ENCODE results near the gene TENT5C.

TENT5C gene

GRCh38 chr1:117587499-117588356 is 18.1 kb upstream of the TENT5C start:
- POLR2A ChIA-PET, result no interaction called here
- Histone ChIP-seq H3K4me1 (ENCODE audit: control insufficient read depth, insufficient read depth, low read length) (no peaks in the 10 kb centered on the region), H3K36me3 (ENCODE audit: control insufficient read depth in 2 of 2, insufficient read depth in 1 of 2, low read length in 2 of 2) (no peaks in the 10 kb centered on the region), H3K9me3 (ENCODE audit: control insufficient read depth, insufficient read depth, low read depth, low read length) (no peaks in the 10 kb centered on the region), H3K4me3 (ENCODE audit: low read depth, low read length) (no peak overlapping the region), H3K27ac (ENCODE audit: extremely low read depth, low read depth, low read length) (no peak overlapping the region)
- CTCF ChIA-PET, result interaction anchor here (0.7 to 1.8 kb wide), 2 partner anchors 45 to 166 kb away, joined by 3 to 6 read pairs; no protein-coding TSS in a partner anchor
- no peak for TF ChIP-seq REPIN1 (tag by site-specific recombination; IDR thresholded peaks at IDR 0.05; ENCODE audit: low read depth)

GRCh38 chr1:117589544-117589943 is 16.3 kb upstream of the TENT5C start:
- TF ChIP-seq ZNF501 (tag by site-specific recombination; IDR thresholded peaks at IDR 0.05), result no peak
- no peak for TF ChIP-seq ZNF776 (tag by site-specific recombination; IDR thresholded peaks at IDR 0.05; ENCODE audit: borderline replicate concordance)
- TF ChIP-seq ZNF248 (tag by site-specific recombination; IDR thresholded peaks at IDR 0.05), result no peak
- TF ChIP-seq ZNF362 (tag by site-specific recombination; IDR thresholded peaks at IDR 0.05), result no peak
- no peak for TF ChIP-seq ATF2 (tag by site-specific recombination; IDR thresholded peaks at IDR 0.05; ENCODE audit: low read depth)
- no peak for TF ChIP-seq ZNF791 (tag by site-specific recombination; IDR thresholded peaks at IDR 0.05)
- no peak for TF ChIP-seq SCRT2 (tag by site-specific recombination; IDR thresholded peaks at IDR 0.05)
- no peak for TF ChIP-seq BCL11B (tag by site-specific recombination; IDR thresholded peaks at IDR 0.05; ENCODE audit: low read depth)
- no peak for TF ChIP-seq ZNF529 (tag by site-specific recombination; IDR thresholded peaks at IDR 0.05; ENCODE audit: insufficient replicate concordance)
- no peak for TF ChIP-seq ZNF133 (tag by site-specific recombination; IDR thresholded peaks at IDR 0.05)
- TF ChIP-seq ZNF600 (tag by site-specific recombination; IDR thresholded peaks at IDR 0.05), result no peak
- H3K4me1 ChIP-seq (ENCODE audit: control insufficient read depth, insufficient read depth, low read length), result no peaks in the 10 kb centered on the region
- H3K9me3 ChIP-seq (ENCODE audit: control insufficient read depth, insufficient read depth, low read depth, low read length), result no peaks in the 10 kb centered on the region
- H3K36me3 ChIP-seq (ENCODE audit: control insufficient read depth in 2 of 2, insufficient read depth in 1 of 2, low read length in 2 of 2), result no peaks in the 10 kb centered on the region
- ChIA-PET POLR2A (no interaction called here), CTCF (no interaction called here)
- H3K27ac ChIP-seq (ENCODE audit: extremely low read depth, low read depth, low read length), result no peak overlapping the region
- no peak overlapping the region for H3K4me3 ChIP-seq (ENCODE audit: low read depth, low read length)

GRCh38 chr1:117590273-117590925 is 15.4 kb upstream of the TENT5C start:
- Histone ChIP-seq H3K9me3 (ENCODE audit: control insufficient read depth, insufficient read depth, low read depth, low read length) (no peaks in the 10 kb centered on the region), H3K36me3 (ENCODE audit: control insufficient read depth in 2 of 2, insufficient read depth in 1 of 2, low read length in 2 of 2) (no peaks in the 10 kb centered on the region), H3K27ac (ENCODE audit: extremely low read depth, low read depth, low read length) (no peak overlapping the region), H3K4me1 (ENCODE audit: control insufficient read depth, insufficient read depth, low read length) (no peaks in the 10 kb centered on the region), H3K4me3 (ENCODE audit: low read depth, low read length) (no peak overlapping the region)
- CTCF ChIA-PET, result interaction anchor here (0.7 kb wide), 2 partner anchors 68 to 468 kb away, joined by 3 read pairs; no protein-coding TSS in a partner anchor
- POLR2A ChIA-PET, result no interaction called here
- TF ChIP-seq ZNF184 (tag by site-specific recombination; IDR thresholded peaks at IDR 0.05) (no peak), KLF17 (tag by site-specific recombination; IDR thresholded peaks at IDR 0.05) (no peak), ZNF621 (tag by site-specific recombination; IDR thresholded peaks at IDR 0.05) (no peak)

All from HEK293 (cell line).